DND-41 (cell line): ENCODE measurements around the gene EMC10.

Experiments
- ATAC-seq: fragments of 200-7000 bp; cut with Tn5 transposase; 3 replicates; pipeline ENCODE4 v1.9.1; 2021; ENCODE audit warnings: low read depth; ENCODE audit not compliant: insufficient read depth
- DNase-seq: peaks from one replicate; pipeline ENCODE4 v3.0.0-alpha.2; 2020
- H2AFZ ChIP-seq: 2 replicates; pipeline ENCODE4 v1.6.0; 2012; ENCODE audit warnings: low read depth, low read length
- H3K27ac ChIP-seq: 2 replicates; pipeline ENCODE4 v1.5.1; 2012; ENCODE audit warnings: low read length, inconsistent platforms
- H3K27me3 ChIP-seq: fragments of 200-600 bp; sonication (generic); 2 replicates; pipeline ENCODE4 v1.6.0; 2012; ENCODE audit warnings: low read length, mild to moderate bottlenecking, inconsistent platforms; ENCODE audit not compliant: insufficient read depth, poor library complexity
- H3K36me3 ChIP-seq: 2 replicates; pipeline ENCODE4 v1.5.1; 2012; ENCODE audit warnings: low read length, inconsistent platforms; ENCODE audit not compliant: insufficient read depth
- H3K4me1 ChIP-seq: 2 replicates; pipeline ENCODE4 v1.5.1; 2012; ENCODE audit warnings: mild to moderate bottlenecking, low read length; ENCODE audit not compliant: insufficient read depth
- H3K4me2 ChIP-seq: 2 replicates; pipeline ENCODE4 v1.6.0; 2012; ENCODE audit warnings: mild to moderate bottlenecking, moderate library complexity, low read length, inconsistent platforms; ENCODE audit not compliant: insufficient read depth
- H3K4me3 ChIP-seq, 2 experiments: fragments of 200-600 bp in 1 of 2; shearing (Covaris generic) in 1 of 2; 2 replicates each; pipeline ENCODE4 v1.5.1; 2012 to 2016; ENCODE audit warnings: inconsistent platforms in 2 of 2, low read length in 2 of 2, mild to moderate bottlenecking in 2 of 2, low read depth in 1 of 2, moderate library complexity in 1 of 2
- H3K79me2 ChIP-seq: 2 replicates; pipeline ENCODE4 v1.6.0; 2012; ENCODE audit warnings: low read length, inconsistent platforms; ENCODE audit not compliant: insufficient read depth
- H3K9ac ChIP-seq: 2 replicates; pipeline ENCODE4 v1.6.0; 2012; ENCODE audit warnings: low read depth, mild to moderate bottlenecking, inconsistent platforms, low read length, moderate library complexity
- H3K9me3 ChIP-seq: 2 replicates; pipeline ENCODE4 v1.5.1; 2012; ENCODE audit warnings: low read length, moderate library complexity, mild to moderate bottlenecking, inconsistent platforms; ENCODE audit not compliant: insufficient read depth, severe bottlenecking
- H4K20me1 ChIP-seq: 2 replicates; pipeline ENCODE4 v1.6.0; 2012; ENCODE audit warnings: low read length; ENCODE audit not compliant: insufficient read depth
- EZH2 ChIP-seq: IDR thresholded peaks from 3 replicates; pipeline ENCODE4 v1.6.1; 2012; ENCODE audit warnings: borderline replicate concordance, low read depth, mild to moderate bottlenecking, moderate library complexity, low read length, inconsistent platforms; ENCODE audit not compliant: severe bottlenecking
- TF ChIP-seq, protein P1 (sequence below): IDR thresholded peaks from 2 replicates; pipeline ENCODE4 v1.5.1; 2012; ENCODE audit warnings: borderline replicate concordance, low read length, moderate library complexity, mild to moderate bottlenecking; ENCODE audit not compliant: poor library complexity, severe bottlenecking; ENCODE audit errors: extremely low read depth

The EMC10 gene

DNA sequence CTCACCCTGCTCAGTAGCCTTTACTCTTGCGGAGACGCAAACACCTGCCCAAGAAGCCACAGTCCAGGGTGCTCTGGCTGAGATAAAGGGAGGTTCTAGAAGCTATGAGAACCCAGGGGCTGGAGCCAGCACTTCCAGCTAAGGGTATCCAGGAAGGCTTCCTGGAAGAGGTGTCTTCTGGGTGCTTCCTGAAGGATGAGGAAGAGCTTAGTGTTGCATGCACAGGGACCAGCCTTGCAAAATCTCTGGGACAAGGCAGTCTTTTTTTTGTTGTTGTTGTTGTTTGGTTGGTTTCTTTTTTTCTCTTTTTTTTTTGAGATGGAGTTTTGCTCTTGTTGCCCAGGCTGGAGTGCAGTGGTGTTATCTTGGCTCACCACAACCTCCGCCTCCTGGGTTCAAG, 23.1 kb upstream of the EMC10 start:
- H3K9me3 ChIP-seq: no peaks in the 10 kb centered on the region
- no peak overlapping the region for H3K4me2 ChIP-seq
- TF ChIP-seq, protein P1, sequence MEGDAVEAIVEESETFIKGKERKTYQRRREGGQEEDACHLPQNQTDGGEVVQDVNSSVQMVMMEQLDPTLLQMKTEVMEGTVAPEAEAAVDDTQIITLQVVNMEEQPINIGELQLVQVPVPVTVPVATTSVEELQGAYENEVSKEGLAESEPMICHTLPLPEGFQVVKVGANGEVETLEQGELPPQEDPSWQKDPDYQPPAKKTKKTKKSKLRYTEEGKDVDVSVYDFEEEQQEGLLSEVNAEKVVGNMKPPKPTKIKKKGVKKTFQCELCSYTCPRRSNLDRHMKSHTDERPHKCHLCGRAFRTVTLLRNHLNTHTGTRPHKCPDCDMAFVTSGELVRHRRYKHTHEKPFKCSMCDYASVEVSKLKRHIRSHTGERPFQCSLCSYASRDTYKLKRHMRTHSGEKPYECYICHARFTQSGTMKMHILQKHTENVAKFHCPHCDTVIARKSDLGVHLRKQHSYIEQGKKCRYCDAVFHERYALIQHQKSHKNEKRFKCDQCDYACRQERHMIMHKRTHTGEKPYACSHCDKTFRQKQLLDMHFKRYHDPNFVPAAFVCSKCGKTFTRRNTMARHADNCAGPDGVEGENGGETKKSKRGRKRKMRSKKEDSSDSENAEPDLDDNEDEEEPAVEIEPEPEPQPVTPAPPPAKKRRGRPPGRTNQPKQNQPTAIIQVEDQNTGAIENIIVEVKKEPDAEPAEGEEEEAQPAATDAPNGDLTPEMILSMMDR: no peak
- no peak for TF ChIP-seq EZH2
- H3K4me1 ChIP-seq: no peaks in the 10 kb centered on the region
- H3K36me3 ChIP-seq: no peaks in the 10 kb centered on the region
- no peak overlapping the region for H3K27ac ChIP-seq
- DNase-seq: no peak
- H2AFZ ChIP-seq: no peak overlapping the region
- no peaks in the 10 kb centered on the region for H3K79me2 ChIP-seq
- H3K27me3 ChIP-seq: no peaks in the 10 kb centered on the region
- ATAC-seq: no peak
- no peak overlapping the region for H3K9ac ChIP-seq
- H4K20me1 ChIP-seq: no peaks in the 10 kb centered on the region; the same call in 1 of the 2 replicates
- no peak overlapping the region for H3K4me3 ChIP-seq

DNA sequence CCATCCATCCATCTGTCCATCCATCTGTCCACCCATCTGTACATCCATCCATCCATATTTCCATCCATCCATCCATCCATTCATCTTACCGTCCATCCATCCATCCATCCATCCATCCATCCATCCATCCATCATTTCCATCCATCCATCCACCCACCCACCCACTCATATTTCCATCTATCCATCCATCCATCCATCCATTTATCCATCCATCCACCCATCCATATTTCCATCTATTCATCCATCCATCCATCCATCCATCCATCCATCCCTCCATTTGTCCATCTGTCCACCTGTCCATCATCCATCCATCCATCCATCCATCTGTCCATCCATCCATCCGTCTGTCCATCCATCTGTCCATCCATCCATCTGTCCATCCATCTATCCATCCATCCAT, 20.3 kb upstream of the EMC10 start:
- no peak for TF ChIP-seq EZH2
- TF ChIP-seq, protein P1: no peak
- H3K36me3 ChIP-seq: no peaks in the 10 kb centered on the region
- H3K4me1 ChIP-seq: no peaks in the 10 kb centered on the region
- no peak overlapping the region for H2AFZ ChIP-seq
- H3K27ac ChIP-seq: no peak overlapping the region
- no peak for DNase-seq
- no peaks in the 10 kb centered on the region for H3K27me3 ChIP-seq
- no peak overlapping the region for H3K4me3 ChIP-seq
- no peaks in the 10 kb centered on the region for H4K20me1 ChIP-seq
- no peak overlapping the region for H3K9ac ChIP-seq
- no peak overlapping the region for H3K4me2 ChIP-seq
- no peak for ATAC-seq
- no peaks in the 10 kb centered on the region for H3K9me3 ChIP-seq
- H3K79me2 ChIP-seq: no peaks in the 10 kb centered on the region

DNA sequence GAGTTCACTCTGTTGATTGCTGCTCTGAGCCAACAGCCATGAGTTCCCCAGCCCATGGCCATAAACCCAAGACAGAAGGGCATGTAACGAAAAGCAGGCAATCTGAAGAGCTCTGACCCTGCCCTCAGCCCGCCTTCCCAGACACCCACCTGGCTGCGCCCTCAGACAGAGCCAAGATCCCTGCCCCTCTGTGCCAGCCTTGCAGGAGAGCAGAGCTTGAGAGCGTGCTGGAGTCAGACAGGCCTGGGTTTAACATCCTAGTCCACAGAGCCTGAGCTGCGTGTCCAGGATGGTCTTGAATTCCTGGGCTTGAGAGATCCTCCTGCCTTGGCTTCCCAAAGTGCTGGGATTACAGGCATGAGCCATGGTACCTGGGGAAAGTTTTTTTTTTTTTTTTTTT, 19.0 kb upstream of the EMC10 start:
- Histone ChIP-seq H4K20me1 (no peaks in the 10 kb centered on the region), H3K36me3 (no peaks in the 10 kb centered on the region), H3K9ac (no peak overlapping the region), H3K27ac (no peak overlapping the region), H2AFZ (no peak overlapping the region), H3K27me3 (no peaks in the 10 kb centered on the region), H3K79me2 (no peaks in the 10 kb centered on the region), H3K4me3 (no peak overlapping the region), H3K4me1 (no peaks in the 10 kb centered on the region), H3K4me2 (no peak overlapping the region), H3K9me3 (no peaks in the 10 kb centered on the region)
- DNase-seq: no peak
- TF ChIP-seq, protein P1: no peak
- TF ChIP-seq EZH2: no peak
- no peak for ATAC-seq

DNA sequence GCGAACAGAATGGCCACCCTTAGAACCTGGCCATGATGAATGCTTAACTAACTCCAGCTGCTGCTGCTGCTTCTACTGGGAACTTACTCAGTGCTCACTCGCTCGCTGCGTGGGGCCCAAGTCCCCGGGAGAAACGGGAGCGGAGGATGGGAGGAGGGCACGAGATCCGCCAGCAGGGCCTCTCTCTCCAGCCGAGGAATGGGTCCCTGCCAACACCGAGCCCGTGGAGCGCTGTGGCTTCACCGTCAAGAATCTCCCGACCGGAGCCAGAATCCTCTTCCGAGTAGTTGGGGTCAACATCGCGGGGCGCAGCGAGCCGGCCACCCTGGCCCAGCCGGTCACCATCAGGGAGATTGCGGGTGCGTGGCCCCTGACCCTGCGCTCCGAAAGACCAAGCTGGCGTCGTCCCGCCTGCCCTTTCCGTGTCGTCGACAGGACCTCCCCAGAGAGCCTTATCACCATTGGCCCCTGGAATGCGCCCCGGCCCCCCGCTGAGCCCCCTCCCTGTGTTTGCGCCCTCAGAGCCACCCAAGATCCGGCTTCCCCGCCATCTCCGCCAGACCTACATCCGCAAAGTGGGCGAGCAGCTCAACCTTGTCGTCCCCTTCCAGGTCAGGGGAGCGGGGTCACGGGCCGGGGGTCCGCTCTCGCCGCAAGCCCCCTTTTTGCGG, 17.8 kb upstream of the EMC10 start:
- no peaks in the 10 kb centered on the region for H3K9me3 ChIP-seq
- H4K20me1 ChIP-seq: no peaks in the 10 kb centered on the region
- no peaks in the 10 kb centered on the region for H3K36me3 ChIP-seq
- H3K4me1 ChIP-seq: no peaks in the 10 kb centered on the region
- no peak for DNase-seq
- H2AFZ ChIP-seq: no peak overlapping the region
- no peak overlapping the region for H3K9ac ChIP-seq
- TF ChIP-seq, protein P1: no peak
- TF ChIP-seq EZH2: no peak
- no peak overlapping the region for H3K4me2 ChIP-seq
- H3K27ac ChIP-seq: no peak overlapping the region
- H3K79me2 ChIP-seq: no peaks in the 10 kb centered on the region
- no peak overlapping the region for H3K4me3 ChIP-seq
- no peak for ATAC-seq
- no peaks in the 10 kb centered on the region for H3K27me3 ChIP-seq
